Cardiac fibroblast (primary cell): ENCODE results near the gene PCGF5.
"Not testable (repeated sequence)": the region's sequence is repeated elsewhere in the genome, so short reads cannot be mapped to it uniquely, and the experiment has no call there.

ENCODE experiments used
- DNase-seq, 2 donors: peaks; one replicate each; pipeline versions ENCODE4 v3.0.0 to v3.0.0-alpha.2; 2010; ENCODE audit warnings: low read depth in 2 of 2
- H3K4me3 ChIP-seq, 2 donors: replicated peaks in 1 of 2; 1 replicate in 1 of 2; 2 replicates in 1 of 2; pipeline ENCODE4 v1.5.1; 2011; ENCODE audit warnings: low read depth in 2 of 2, low read length in 2 of 2, mild to moderate bottlenecking in 2 of 2, moderate library complexity in 1 of 2
- CTCF ChIP-seq: IDR thresholded peaks from one replicate; pipeline ENCODE4 v1.5.1; 2011; ENCODE audit warnings: low read depth, mild to moderate bottlenecking, low read length, inconsistent platforms

Gene PCGF5

GRCh38 chr10:91220194-91220953, at the start of gene PCGF5:
Gene PCGF5 (plus strand): TSS chr10:91220663. CDS start chr10:91222872, 2,209 bp downstream.
- no peak for TF ChIP-seq CTCF
- H3K4me3 ChIP-seq = peak within 1 kb of the TSS; percentile 51 to 84

GRCh38 chr10:91171485-91171884, 49.0 kb upstream of the PCGF5 start:
- TF ChIP-seq CTCF = no peak
- H3K4me3 ChIP-seq = no peak overlapping the region
- no peak for DNase-seq

More at GRCh38 chr10:91220194-91220953, at the start of gene PCGF5:
- DNase-seq = peak; percentile 81 to 92

- no peak overlapping the region for H3K4me3 ChIP-seq
- DNase-seq = no peak
- TF ChIP-seq CTCF = no peak
These were observed 48.1 kb upstream of the PCGF5 start for GRCh38 chr10:91172348-91172747.

GRCh38 chr10:91185239-91185875, 35.1 kb upstream of the PCGF5 start:
- H3K4me3 ChIP-seq = no peak overlapping the region
- no peak for TF ChIP-seq CTCF
- peak; percentile 32 to 85 for DNase-seq

GRCh38 chr10:91187156-91187555, 33.3 kb upstream of the PCGF5 start:
- no peak for DNase-seq
- H3K4me3 ChIP-seq = no peak overlapping the region
- no peak for TF ChIP-seq CTCF

- not testable (repeated sequence) for H3K4me3 ChIP-seq, DNase-seq
These were observed 32.5 kb upstream of the PCGF5 start for GRCh38 chr10:91188010-91188409.

- TF ChIP-seq CTCF = no peak
- H3K4me3 ChIP-seq = no peak overlapping the region
- DNase-seq = no peak
These were observed 31.6 kb upstream of the PCGF5 start for GRCh38 chr10:91188889-91189288.
